ENCODE measurements around the gene TTC19. TPM values are rescaled to one million over a fixed set of nuclear protein-coding genes. Genes with fewer than 3 reads are reported as not detected.

TTC19 gene
- total and polyA plus RNA-seq, 2 donors (not counting 3 experiments of a cell fraction or from before 2014, with no cell fraction given) = 7.8 to 32.8 TPM

DNA sequence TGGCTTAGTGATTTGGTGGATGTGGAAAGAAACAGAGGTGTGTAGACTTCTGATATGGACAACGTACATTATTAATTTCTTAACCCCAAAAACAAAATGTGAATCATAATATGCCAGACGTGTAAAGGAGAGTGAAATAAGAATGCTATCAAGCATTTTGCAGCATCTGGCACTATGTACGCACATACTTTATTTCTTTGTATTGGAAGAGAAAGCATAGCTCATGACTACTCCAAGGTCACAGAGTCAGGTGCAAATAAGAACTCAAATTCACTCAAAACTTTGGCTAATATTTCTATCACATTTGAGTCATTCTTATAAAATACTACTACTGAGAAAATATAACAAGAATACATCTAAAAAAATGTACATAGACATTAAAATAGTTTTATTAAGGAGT lies 74.8 kb downstream of the TTC19 start:
- Histone ChIP-seq H3K4me2 (ENCODE audit: insufficient read depth, low read length) (no peak overlapping the region), H3K27me3 (ENCODE audit: control insufficient read depth in 2 of 2, insufficient read depth in 2 of 2, low read length in 2 of 2) (no peaks in the 10 kb centered on the region), H3K27ac (ENCODE audit: insufficient read depth, low read depth, low read length) (no peak overlapping the region), H3K9ac (replicated peaks; ENCODE audit: extremely low read depth, insufficient read depth, low read length) (no peak overlapping the region), H3K9me3 (replicated peaks; ENCODE audit: control insufficient read depth, insufficient read depth, low read length) (no peaks in the 10 kb centered on the region), H3K79me2 (ENCODE audit: control insufficient read depth, insufficient read depth, low read length) (no peaks in the 10 kb centered on the region), H3K36me3 (ENCODE audit: control insufficient read depth in 2 of 2, extremely low read depth in 1 of 2, insufficient read depth in 2 of 2, low read length in 2 of 2) (peaks cover 11 to 17% of the 10 kb centered on the region in 2 experiments), H4K20me1 (replicated peaks; ENCODE audit: control insufficient read depth, extremely low read depth, insufficient read depth, low read length) (no peaks in the 10 kb centered on the region), H3K4me1 (ENCODE audit: control insufficient read depth, extremely low read depth, insufficient read depth, low read length) (no peaks in the 10 kb centered on the region), H3K4me3 (replicated peaks in 1 of 3; ENCODE audit: insufficient read depth in 1 of 3, low read depth in 1 of 3, low read length in 3 of 3) (no peak overlapping the region), H2AFZ (ENCODE audit: low read depth, low read length) (no peak overlapping the region), H3K9me1 (replicated peaks; ENCODE audit: control insufficient read depth, extremely low read depth, insufficient read depth, low read length) (no peaks in the 10 kb centered on the region)
- intact Hi-C loops (cut with micrococcal nuclease) = no loop called here
- no peak for TF ChIP-seq MYC (IDR thresholded peaks at IDR 0.05; ENCODE audit: low read depth, low read length)
- no peak for TF ChIP-seq EZH2 (IDR thresholded peaks at IDR 0.05; ENCODE audit: borderline replicate concordance, low read depth, low read length, severe bottlenecking)
- no peak for TF ChIP-seq POLR2AphosphoS5 (IDR thresholded peaks at IDR 0.05; ENCODE audit: insufficient read depth, low read depth, low read length)
- no peak for TF ChIP-seq GATA2 (IDR thresholded peaks at IDR 0.05; ENCODE audit: insufficient read depth, insufficient read length, low read depth, low read length)
- no peak for DNase-seq (ENCODE audit: low read depth, low spot score)
- BruUV-seq (replicated peaks) = no TSS peak
- POLR2A ChIA-PET = no interaction called here
- FAIRE-seq = no peak
- dilution Hi-C loops (cut with MboI; ENCODE audit: extremely low pct_ligation_motif_present, low sequenced_read_pairs) = no loop called here
- CTCF ChIA-PET = interaction anchor here (1.1 to 1.4 kb wide), 2 partner anchors 10 to 22 kb away, joined by 3 to 4 read pairs; no protein-coding TSS in a partner anchor

DNA sequence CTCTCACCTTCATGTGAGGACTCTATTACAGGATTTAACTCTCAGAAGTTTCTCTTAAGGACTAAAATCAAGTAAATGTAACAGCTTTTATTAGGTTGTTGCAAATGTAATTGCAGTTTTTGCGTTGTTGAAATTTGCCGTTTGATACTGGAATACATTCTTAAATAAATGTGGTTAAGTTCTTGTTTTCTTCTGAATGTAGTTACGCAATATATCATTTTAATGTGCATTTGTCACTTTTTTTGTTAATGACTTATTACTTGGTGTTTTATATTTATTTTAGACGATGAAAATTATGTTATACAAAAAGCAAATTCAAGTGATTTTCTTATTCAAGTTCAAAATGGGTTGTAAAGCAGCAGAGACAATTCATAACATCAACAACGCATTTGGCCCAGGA lies 76.3 kb downstream of the TTC19 start:
- BruUV-seq (replicated peaks) = no TSS peak
- H3K4me2 ChIP-seq (ENCODE audit: insufficient read depth, low read length) = no peak overlapping the region
- CTCF ChIA-PET = no interaction called here
- H3K9ac ChIP-seq (replicated peaks; ENCODE audit: extremely low read depth, insufficient read depth, low read length) = no peak overlapping the region
- no peaks in the 10 kb centered on the region for H4K20me1 ChIP-seq (replicated peaks; ENCODE audit: control insufficient read depth, extremely low read depth, insufficient read depth, low read length)
- no peak overlapping the region for H3K27ac ChIP-seq (ENCODE audit: insufficient read depth, low read depth, low read length)
- H3K27me3 ChIP-seq (ENCODE audit: control insufficient read depth in 2 of 2, insufficient read depth in 2 of 2, low read length in 2 of 2) = no peaks in the 10 kb centered on the region
- intact Hi-C loops (cut with micrococcal nuclease) = no loop called here
- DNase-seq (ENCODE audit: low read depth, low spot score) = no peak
- H2AFZ ChIP-seq (ENCODE audit: low read depth, low read length) = no peak overlapping the region
- H3K4me1 ChIP-seq (ENCODE audit: control insufficient read depth, extremely low read depth, insufficient read depth, low read length) = no peaks in the 10 kb centered on the region
- no peak overlapping the region for H3K4me3 ChIP-seq (replicated peaks in 1 of 3; ENCODE audit: insufficient read depth in 1 of 3, low read depth in 1 of 3, low read length in 3 of 3)
- H3K36me3 ChIP-seq (ENCODE audit: control insufficient read depth in 2 of 2, extremely low read depth in 1 of 2, insufficient read depth in 2 of 2, low read length in 2 of 2) = peaks cover 14 to 15% of the 10 kb centered on the region in 2 experiments
- no peaks in the 10 kb centered on the region for H3K9me1 ChIP-seq (replicated peaks; ENCODE audit: control insufficient read depth, extremely low read depth, insufficient read depth, low read length)
- POLR2A ChIA-PET = no interaction called here
- dilution Hi-C loops (cut with MboI; ENCODE audit: extremely low pct_ligation_motif_present, low sequenced_read_pairs) = no loop called here
- FAIRE-seq = no peak
- H3K9me3 ChIP-seq (replicated peaks; ENCODE audit: control insufficient read depth, insufficient read depth, low read length) = no peaks in the 10 kb centered on the region
- H3K79me2 ChIP-seq (ENCODE audit: control insufficient read depth, insufficient read depth, low read length) = no peaks in the 10 kb centered on the region
- TF ChIP-seq, protein P1, sequence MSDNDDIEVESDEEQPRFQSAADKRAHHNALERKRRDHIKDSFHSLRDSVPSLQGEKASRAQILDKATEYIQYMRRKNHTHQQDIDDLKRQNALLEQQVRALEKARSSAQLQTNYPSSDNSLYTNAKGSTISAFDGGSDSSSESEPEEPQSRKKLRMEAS (IDR thresholded peaks at IDR 0.05; ENCODE audit: insufficient read depth, insufficient read length) = no peak
- TF ChIP-seq POLR2A (IDR thresholded peaks at IDR 0.05; ENCODE audit: low read depth, low read length) (no peak), GATA2 (IDR thresholded peaks at IDR 0.05; ENCODE audit: insufficient read depth, insufficient read length, low read depth, low read length) (no peak), EZH2 (IDR thresholded peaks at IDR 0.05; ENCODE audit: borderline replicate concordance, low read depth, low read length, severe bottlenecking) (no peak), FOS (IDR thresholded peaks at IDR 0.05; ENCODE audit: borderline replicate concordance, insufficient read depth, low read length) (no peak), POLR2AphosphoS5 (IDR thresholded peaks at IDR 0.05; ENCODE audit: insufficient read depth, low read depth, low read length) (no peak), MYC (IDR thresholded peaks at IDR 0.05; ENCODE audit: low read depth, low read length) (no peak)
- TF ChIP-seq, protein P2, sequence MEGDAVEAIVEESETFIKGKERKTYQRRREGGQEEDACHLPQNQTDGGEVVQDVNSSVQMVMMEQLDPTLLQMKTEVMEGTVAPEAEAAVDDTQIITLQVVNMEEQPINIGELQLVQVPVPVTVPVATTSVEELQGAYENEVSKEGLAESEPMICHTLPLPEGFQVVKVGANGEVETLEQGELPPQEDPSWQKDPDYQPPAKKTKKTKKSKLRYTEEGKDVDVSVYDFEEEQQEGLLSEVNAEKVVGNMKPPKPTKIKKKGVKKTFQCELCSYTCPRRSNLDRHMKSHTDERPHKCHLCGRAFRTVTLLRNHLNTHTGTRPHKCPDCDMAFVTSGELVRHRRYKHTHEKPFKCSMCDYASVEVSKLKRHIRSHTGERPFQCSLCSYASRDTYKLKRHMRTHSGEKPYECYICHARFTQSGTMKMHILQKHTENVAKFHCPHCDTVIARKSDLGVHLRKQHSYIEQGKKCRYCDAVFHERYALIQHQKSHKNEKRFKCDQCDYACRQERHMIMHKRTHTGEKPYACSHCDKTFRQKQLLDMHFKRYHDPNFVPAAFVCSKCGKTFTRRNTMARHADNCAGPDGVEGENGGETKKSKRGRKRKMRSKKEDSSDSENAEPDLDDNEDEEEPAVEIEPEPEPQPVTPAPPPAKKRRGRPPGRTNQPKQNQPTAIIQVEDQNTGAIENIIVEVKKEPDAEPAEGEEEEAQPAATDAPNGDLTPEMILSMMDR (IDR thresholded peaks at IDR 0.05; ENCODE audit: extremely low read depth in 1 of 2, insufficient read depth in 1 of 2, low read depth in 1 of 2, low read length in 2 of 2) = no peak

All from endothelial cell of umbilical vein (primary cell).